ENCODE data around the gene TUBB4A.

The TUBB4A gene

DNA sequence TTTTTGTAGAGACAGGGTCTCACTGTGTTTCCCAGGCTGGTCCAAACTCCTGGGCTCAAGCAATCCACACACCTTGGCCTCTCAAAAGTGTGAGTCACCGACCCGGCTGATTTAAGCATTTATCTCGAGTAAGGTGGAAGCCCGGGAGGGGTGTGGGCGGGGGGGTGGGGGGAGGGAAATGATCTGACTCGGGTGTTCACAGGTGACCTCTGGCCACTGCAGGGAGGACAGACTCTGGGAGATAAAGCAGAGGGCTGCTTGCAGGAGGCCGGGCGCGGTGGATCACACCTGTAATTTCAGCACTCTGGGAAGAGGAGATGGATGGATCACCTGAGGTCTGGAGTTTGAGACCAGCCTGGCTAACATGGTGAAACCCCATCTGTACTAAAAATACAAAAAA is 28.5 kb downstream of the TUBB4A start:
- Mint-ChIP-seq H3K4me3 (no peak overlapping the region), H3K9me3 (no peaks in the 10 kb centered on the region), H3K27me3 (no peaks in the 10 kb centered on the region), H3K27ac (no peak overlapping the region), H3K4me1 (no peaks in the 10 kb centered on the region), H3K36me3 (ENCODE audit: low read depth) (peaks cover 21% of the 10 kb centered on the region)
- ATAC-seq (no peak), DNase-seq (no peak)

DNA sequence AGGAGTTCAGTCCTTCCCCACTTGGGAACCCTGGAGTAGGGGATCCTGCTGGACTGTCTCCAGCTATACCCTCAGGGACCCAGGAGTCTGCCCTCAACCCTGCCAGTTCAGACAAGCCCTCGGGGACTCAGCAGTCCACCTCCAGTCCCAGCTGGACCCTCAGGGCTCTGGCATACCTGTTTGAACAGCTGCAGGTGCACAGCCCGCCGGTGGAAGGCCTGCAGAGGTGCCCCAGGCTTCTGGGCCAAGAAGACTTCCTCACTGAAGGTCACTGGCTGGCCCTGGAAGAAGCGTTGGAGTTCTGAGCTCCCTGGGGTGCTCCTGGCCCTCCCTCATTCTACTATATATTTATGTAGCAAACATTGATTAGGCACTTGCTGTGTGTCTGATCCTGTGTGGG is 29.4 kb downstream of the TUBB4A start:
- no peaks in the 10 kb centered on the region for H3K4me1 Mint-ChIP-seq
- no peaks in the 10 kb centered on the region for H3K27me3 Mint-ChIP-seq
- H3K9me3 Mint-ChIP-seq, result no peaks in the 10 kb centered on the region
- H3K4me3 Mint-ChIP-seq, result no peak overlapping the region
- ATAC-seq, result no peak
- DNase-seq, result no peak
- H3K27ac Mint-ChIP-seq, result no peak overlapping the region
- H3K36me3 Mint-ChIP-seq (ENCODE audit: low read depth), result peaks cover 24% of the 10 kb centered on the region

DNA sequence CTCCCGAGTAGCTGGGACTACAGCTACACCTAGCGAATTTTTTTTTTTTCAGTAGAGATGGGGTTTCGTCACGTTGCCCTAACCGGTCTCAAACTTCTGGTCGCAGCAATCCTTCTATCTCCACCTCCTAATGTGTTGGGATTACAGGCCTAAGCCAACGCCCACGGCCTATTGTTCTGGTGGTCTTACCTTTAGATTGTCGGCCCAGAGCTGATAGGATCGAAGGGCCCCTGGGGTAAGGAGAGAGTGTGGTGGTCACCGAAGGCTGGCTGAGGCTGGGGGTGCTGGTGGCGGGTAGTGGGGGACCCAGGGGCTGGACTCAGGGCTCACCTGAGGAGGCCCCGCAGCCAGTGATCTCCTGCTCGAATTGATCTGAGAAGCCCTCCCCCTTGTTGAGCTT is 31.0 kb downstream of the TUBB4A start:
- H3K4me3 Mint-ChIP-seq, result no peak overlapping the region
- no peaks in the 10 kb centered on the region for H3K9me3 Mint-ChIP-seq
- H3K36me3 Mint-ChIP-seq (ENCODE audit: low read depth), result peaks cover 24% of the 10 kb centered on the region
- DNase-seq (no peak), ATAC-seq (no peak)
- H3K27ac Mint-ChIP-seq, result no peak overlapping the region
- H3K27me3 Mint-ChIP-seq, result no peaks in the 10 kb centered on the region
- H3K4me1 Mint-ChIP-seq, result no peaks in the 10 kb centered on the region

DNA sequence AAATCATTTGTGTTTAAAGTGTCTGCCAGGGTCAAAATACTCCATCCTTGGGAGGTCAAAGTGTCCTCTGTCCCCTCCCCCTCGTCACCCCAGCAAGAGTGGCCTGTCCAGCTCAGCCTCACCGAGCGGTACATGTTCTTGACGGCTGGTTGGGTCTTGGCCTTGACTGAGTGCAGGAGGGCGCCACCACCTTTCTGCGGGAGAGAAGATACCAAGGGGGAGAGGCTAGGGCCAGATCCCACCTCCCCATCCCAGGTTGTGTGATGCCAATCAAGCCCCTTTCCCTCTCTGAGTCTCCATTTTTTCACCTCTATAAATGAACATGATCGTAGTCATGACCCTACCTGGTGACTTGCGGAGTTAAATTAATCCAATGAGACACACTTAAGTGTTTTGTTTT is 31.9 kb downstream of the TUBB4A start:
- no peaks in the 10 kb centered on the region for H3K4me1 Mint-ChIP-seq
- no peak overlapping the region for H3K27ac Mint-ChIP-seq
- no peak overlapping the region for H3K4me3 Mint-ChIP-seq
- no peaks in the 10 kb centered on the region for H3K27me3 Mint-ChIP-seq
- H3K36me3 Mint-ChIP-seq (ENCODE audit: low read depth), result peaks cover 21% of the 10 kb centered on the region
- DNase-seq (no peak), ATAC-seq (no peak)
- no peaks in the 10 kb centered on the region for H3K9me3 Mint-ChIP-seq

DNA sequence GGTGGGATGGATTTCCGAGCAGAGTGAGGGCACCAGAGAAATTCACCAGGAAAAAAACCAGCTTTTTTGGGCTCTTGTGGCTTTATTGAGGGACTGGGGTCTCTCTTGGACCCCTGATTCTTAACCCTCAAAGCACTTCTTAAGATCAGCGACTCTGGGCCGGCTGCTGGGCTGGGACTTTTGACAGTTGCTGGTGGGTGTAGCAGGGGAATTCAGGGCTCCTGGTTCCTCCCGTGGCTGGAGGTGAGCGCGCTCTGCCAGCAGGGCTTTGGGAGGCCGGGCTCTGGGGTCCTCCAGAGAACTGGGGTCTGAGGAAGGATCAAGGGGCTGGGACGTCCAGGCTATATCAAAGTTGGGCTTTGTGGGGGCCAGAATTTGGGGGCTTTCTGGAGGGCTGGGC is 34.7 kb downstream of the TUBB4A start:
- Mint-ChIP-seq H3K4me1 (no peaks in the 10 kb centered on the region), H3K27ac (no peak overlapping the region), H3K9me3 (no peaks in the 10 kb centered on the region), H3K36me3 (ENCODE audit: low read depth) (peaks cover 19% of the 10 kb centered on the region), H3K4me3 (no peak overlapping the region), H3K27me3 (no peaks in the 10 kb centered on the region)
- no peak for ATAC-seq
- DNase-seq, result no peak

DNA sequence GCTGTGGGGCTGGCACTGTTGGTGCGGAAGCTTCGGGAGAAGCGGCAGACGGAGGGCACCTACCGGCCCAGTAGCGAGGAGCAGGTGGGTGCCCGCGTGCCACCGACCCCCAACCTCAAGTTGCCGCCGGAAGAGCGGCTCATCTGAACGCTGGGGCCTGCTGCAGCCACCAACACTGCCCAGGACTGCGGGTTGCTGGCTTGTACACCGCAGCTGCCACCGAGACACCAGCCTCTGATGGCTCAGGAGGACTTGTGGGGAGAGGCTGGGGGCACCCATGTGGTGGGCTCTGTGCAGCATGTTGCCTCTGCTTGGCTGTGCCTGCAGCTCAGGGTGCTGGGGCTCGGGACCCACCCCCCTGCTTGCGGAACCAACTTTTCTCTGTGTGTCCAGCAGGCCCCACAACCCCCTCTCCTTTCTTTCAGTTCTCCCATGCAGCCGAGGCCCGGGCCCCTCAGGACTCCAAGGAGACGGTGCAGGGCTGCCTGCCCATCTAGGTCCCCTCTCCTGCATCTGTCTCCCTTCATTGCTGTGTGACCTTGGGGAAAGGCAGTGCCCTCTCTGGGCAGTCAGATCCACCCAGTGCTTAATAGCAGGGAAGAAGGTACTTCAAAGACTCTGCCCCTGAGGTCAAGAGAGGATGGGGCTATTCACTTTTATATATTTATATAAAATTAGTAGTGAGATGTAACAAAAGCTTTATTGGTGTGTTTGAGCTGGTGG is 35.4 kb downstream of the TUBB4A start:
- DNase-seq, result no peak
- no peak for ATAC-seq

DNA sequence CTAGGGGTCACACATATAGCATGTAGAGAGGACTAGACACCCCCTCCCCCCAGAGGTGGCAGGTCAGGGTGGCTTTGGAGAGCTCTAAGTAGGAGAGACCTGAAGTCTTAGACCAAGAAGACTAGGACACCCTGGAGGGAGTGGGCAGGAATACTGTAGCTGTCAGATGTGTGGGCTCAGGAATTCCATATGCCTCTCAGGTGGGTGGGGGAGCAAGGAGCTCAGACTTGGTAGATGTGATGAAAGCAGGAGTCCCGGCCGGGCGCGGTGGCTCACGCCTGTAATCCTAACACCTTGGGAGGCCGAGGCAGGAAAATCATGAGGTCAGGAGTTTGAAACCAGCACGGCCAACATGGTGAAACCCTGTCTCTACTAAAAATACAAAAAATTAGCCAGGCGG is 36.4 kb downstream of the TUBB4A start:
- Mint-ChIP-seq H3K36me3 (ENCODE audit: low read depth) (peaks cover 13% of the 10 kb centered on the region), H3K9me3 (no peaks in the 10 kb centered on the region), H3K4me3 (no peak overlapping the region), H3K27ac (no peak overlapping the region), H3K27me3 (no peaks in the 10 kb centered on the region), H3K4me1 (no peaks in the 10 kb centered on the region)
- ATAC-seq (no peak), DNase-seq (no peak)

More for the DNA sequence above, 35.4 kb downstream of the TUBB4A start:
- H3K4me3 Mint-ChIP-seq, result no peak overlapping the region
- no peak overlapping the region for H3K27ac Mint-ChIP-seq
- no peaks in the 10 kb centered on the region for H3K9me3 Mint-ChIP-seq
- peaks cover 17% of the 10 kb centered on the region for H3K36me3 Mint-ChIP-seq (ENCODE audit: low read depth)
- no peaks in the 10 kb centered on the region for H3K4me1 Mint-ChIP-seq
- no peaks in the 10 kb centered on the region for H3K27me3 Mint-ChIP-seq

DNA sequence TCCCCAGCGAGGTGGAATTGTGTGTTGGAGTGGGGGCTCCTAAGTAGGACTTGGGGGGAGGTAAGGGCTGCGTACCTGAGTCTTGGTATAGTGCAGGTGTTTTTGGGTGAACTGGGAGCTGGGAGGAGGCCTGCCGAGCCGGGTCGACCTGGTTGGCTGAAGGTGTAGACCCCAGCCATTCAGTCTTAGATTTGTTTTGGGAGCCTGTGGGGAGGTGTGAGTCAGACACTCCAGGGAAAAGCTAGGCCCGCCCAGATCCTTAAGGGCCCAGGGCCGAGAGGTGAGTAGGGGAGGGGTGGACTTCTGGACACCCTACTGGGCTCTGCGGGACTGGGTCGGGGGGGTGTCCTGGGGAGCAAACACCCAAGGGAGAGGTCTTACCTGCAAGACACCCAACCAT is 37.1 kb downstream of the TUBB4A start:
- no peak for ATAC-seq
- Mint-ChIP-seq H3K36me3 (ENCODE audit: low read depth) (peaks cover 9% of the 10 kb centered on the region), H3K27ac (no peak overlapping the region), H3K4me1 (peaks cover 4% of the 10 kb centered on the region), H3K4me3 (no peak overlapping the region), H3K9me3 (no peaks in the 10 kb centered on the region), H3K27me3 (no peaks in the 10 kb centered on the region)
- no peak for DNase-seq

DNA sequence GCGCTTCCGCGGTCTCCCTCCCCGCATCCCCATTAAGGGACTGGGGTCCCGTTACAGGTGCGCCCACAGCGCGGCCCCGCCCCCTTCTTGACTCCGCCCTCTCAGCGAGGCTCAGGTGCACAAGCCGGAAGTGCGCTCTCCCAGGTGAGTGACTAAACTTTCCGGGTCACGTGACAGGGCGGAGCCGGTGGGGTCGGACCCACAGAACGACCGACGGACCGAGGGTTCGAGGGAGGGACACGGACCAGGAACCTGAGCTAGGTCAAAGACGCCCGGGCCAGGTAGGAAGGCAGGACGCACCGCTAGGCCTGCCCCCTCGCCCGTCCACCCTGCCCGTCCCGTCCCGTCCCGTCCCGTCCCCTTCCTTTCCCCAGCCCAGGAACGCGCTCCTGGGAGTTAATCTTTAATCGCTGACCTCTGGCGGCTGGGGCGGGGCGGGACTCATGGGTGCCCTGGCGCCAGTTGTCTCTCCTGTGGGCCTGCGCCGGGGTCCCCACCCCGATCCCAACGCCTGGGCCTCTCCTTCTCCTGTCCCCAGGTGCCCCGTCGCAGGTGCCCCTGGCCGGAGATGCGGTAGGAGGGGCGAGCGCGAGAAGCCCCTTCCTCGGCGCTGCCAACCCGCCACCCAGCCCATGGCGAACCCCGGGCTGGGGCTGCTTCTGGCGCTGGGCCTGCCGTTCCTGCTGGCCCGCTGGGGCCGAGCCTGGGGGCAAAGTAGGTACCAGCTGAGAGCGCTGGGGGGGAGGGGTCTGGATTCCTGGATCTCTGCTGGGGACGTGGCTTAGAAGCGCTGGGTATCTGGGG is 37.8 kb downstream of the TUBB4A start, which contains the start of gene CRB3:
CRB3 (plus strand) TSS at position 202 of the 804 bp plus-strand sequence; CDS start at position 633, 431 bp downstream.
- H3K27ac Mint-ChIP-seq, result no peak within 1 kb of the TSS
- peak within 1 kb of the TSS; percentile 14 for H3K4me3 Mint-ChIP-seq
- DNase-seq (peak; percentile 29), ATAC-seq (no peak)
- H3K9me3 Mint-ChIP-seq, result no peaks in the 10 kb centered on the region
- peaks cover 7% of the 10 kb centered on the region for H3K4me1 Mint-ChIP-seq
- H3K36me3 Mint-ChIP-seq (ENCODE audit: low read depth), result peaks cover 5% of the 10 kb centered on the region
- H3K27me3 Mint-ChIP-seq, result no peaks in the 10 kb centered on the region

DNA sequence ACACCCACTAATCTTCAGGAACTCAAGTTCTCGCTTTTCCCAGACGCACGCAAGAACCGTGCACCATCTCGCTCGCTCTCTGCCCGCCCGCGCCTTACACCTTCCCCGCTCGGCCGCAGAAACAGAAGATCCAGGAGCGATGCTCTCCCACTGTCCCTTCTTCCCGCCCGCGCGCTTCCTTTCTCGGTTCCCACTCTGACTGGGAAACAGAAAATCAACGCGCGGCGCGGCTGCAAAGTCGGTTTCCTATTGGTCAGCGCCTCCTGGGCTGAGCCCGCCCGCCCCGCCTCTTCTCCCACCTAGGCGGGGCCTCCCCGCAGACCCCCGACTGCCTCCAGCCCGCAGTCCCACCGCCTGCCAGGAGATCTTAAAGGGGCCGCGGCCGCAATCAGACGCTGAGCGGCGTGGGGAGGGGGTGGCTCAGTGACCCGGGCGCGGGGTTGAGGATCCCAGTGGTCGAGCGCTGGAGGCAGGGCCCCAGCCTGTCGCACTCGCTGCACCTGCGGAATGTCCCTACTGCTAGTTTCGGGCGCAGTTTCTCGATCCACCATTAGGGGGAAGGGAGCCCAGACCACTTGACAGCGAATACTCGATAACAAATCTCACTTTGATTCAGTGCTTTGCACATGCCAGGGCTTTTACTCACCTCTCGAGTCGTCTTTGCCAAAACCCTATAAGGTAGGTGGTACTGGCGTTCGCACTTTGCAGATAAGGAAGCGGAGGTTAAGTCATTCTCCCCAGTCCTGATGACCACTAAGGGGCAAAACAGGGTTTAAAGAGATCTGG is 41.8 kb downstream of the TUBB4A start:
- no peaks in the 10 kb centered on the region for H3K27me3 Mint-ChIP-seq
- ATAC-seq, result peak; percentile 87
- H3K9me3 Mint-ChIP-seq, result peaks cover 2% of the 10 kb centered on the region
- peak overlapping the region; percentile 89 for H3K4me3 Mint-ChIP-seq
- peaks cover 4% of the 10 kb centered on the region for H3K36me3 Mint-ChIP-seq (ENCODE audit: low read depth)
- H3K4me1 Mint-ChIP-seq, result peaks cover 18% of the 10 kb centered on the region
- peak; percentile 98 for DNase-seq
- H3K27ac Mint-ChIP-seq, result peak overlapping the region; percentile 87

DNA sequence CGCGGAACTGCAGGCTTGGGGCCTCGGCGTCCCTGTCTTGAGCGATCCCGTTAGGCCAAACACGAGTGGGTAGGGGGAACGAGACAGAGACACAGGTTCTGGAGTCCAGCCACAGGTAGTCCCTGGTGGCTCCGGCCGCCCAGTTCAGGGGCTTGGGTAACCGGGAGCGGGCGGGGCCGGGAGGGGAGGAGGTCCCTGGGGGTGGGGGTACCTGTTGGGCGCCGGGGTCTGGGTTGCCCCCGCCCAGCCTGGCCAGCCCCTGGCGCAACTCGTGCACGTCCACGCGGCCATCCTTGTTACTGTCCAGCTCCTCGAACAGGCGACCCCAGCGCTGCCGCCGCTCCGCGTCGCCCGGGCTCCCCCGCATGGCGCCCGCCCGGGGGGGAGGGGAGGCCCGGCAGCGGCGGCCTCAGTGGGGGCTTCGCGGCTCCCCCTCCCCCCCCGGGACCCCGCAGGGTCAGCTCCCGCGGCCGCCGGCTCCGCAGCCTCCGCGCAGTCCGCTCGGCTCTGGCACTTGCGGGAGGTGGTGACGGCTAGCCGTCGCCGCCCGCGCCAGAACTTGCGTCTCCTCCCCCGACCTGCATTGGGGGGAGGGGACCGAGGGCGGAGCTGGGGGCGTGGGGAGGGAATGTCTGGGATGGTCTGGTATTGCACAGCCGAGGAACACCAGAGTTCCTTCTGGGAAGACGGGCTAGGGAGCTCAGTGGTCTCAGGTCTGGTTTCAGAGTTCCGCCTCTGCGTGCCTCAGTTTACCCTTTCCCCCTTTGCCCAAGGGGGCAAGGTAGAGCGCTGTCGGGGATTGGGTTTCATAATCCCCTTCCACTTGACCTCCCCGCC is 42.6 kb downstream of the TUBB4A start, which contains the start of gene SLC25A23:
SLC25A23 (minus strand) TSS at position 531 of the 837 bp plus-strand sequence; CDS start at position 367, 164 bp downstream.
- H3K27ac Mint-ChIP-seq, result peak within 1 kb of the TSS; percentile 87
- peak within 1 kb of the TSS; percentile 89 for H3K4me3 Mint-ChIP-seq
- DNase-seq (peak; percentile 69), ATAC-seq (peak; percentile 26)
- peaks cover 18% of the 10 kb centered on the region for H3K4me1 Mint-ChIP-seq
- no peaks in the 10 kb centered on the region for H3K27me3 Mint-ChIP-seq
- peaks cover 9% of the 10 kb centered on the region for H3K9me3 Mint-ChIP-seq
- peaks cover 12% of the 10 kb centered on the region for H3K36me3 Mint-ChIP-seq (ENCODE audit: low read depth)

DNA sequence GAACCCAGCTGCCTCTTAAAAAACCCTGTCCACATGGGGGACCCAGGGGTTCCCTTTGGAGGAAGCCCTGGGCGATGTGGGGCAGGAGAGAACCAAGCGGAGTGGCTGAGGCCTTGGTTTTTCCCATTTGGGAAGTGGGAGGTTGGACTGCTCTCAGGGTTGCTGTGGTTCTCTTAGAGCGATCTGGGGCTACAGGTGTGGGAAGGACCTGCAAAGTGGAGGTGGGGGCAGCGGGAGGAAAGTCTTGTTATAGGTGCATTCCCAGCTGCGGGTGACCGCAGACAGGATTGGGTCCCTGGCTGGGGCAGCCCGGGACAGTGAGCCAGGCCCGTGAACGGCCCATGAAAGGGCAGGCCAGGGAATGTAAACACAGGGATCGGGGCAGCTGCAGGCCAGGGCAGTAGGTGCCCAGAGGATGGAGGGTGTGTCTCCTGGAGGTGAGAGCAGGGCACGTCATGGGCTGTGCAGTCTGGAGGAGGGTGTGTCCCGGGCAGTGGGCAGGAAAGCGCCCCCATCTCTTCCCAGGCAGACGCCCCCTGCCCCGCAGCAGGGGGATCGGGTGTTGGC is 43.3 kb downstream of the TUBB4A start:
- peaks cover 18% of the 10 kb centered on the region for H3K4me1 Mint-ChIP-seq
- no peak for DNase-seq
- peaks cover 12% of the 10 kb centered on the region for H3K9me3 Mint-ChIP-seq
- H3K4me3 Mint-ChIP-seq, result peak overlapping the region; percentile 80
- H3K27me3 Mint-ChIP-seq, result no peaks in the 10 kb centered on the region
- H3K36me3 Mint-ChIP-seq (ENCODE audit: low read depth), result peaks cover 12% of the 10 kb centered on the region
- H3K27ac Mint-ChIP-seq, result peak overlapping the region; percentile 59
- ATAC-seq, result no peak

DNA sequence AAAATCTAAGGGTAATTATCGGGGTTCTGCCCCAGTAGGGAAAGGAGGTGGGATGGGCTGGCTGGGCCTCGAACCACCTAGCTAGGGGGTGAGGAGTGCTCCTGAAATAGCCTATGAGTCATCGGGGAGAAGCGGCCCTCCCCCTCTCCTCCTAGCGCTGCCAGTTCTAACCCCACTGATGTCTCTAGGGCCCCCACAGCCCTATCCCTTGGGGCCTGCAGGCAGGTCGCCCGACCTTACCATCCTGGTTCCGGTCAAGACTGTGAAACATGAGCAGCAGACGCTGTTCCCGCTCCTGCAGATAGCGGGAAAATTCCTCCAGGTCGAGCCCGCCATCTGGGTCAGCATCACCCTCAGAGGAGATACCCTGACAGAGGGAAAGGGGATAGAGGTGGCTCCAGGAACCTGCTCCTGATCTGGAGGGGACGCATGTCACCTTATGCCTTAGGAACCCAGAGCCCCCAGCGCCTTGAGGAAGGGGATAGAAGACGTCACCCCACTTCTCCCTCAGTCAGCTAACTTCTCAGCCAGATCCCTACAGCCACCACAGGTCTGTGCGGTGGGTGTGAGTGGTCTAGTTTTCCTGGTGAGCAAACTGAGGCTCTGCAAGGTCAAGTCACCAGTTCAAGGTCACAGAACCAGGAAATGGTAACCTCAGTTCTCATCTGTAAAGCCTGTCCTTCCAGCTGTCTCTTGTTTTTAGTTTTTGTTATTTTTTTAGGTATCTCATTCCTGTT is 44.0 kb downstream of the TUBB4A start:
- no peaks in the 10 kb centered on the region for H3K27me3 Mint-ChIP-seq
- no peak overlapping the region for H3K27ac Mint-ChIP-seq
- H3K4me3 Mint-ChIP-seq, result peak overlapping the region; percentile 80
- peaks cover 12% of the 10 kb centered on the region for H3K9me3 Mint-ChIP-seq
- H3K4me1 Mint-ChIP-seq, result peaks cover 18% of the 10 kb centered on the region
- peaks cover 18% of the 10 kb centered on the region for H3K36me3 Mint-ChIP-seq (ENCODE audit: low read depth)
- DNase-seq (no peak), ATAC-seq (no peak)

All from activated naive CD8-positive, alpha-beta T cell treated with anti-CD3 and anti-CD28 coated beads, Interleukin-2, amount 50 U/mL, for 24 hours (primary cell).